Heart left ventricle (tissue), 16 donors: ENCODE results near the gene ARHGAP8. TPM values are rescaled to one million over a fixed set of nuclear protein-coding genes. Genes with fewer than 3 reads are reported as not detected.

Experiments used
- ATAC-seq, 4 donors: fragments of 200-7000 bp; cut with Tn5 transposase; one replicate each; pipeline ENCODE4 v1.9.1; 2020 to 2022; ENCODE audit warnings: moderate library complexity in 4 of 4, mild to moderate bottlenecking in 3 of 4, moderate number of reproducible peaks in 1 of 4
- DNase-seq, 5 donors: peaks; one replicate each; pipeline ENCODE4 v3.0.0-alpha.2; 2020
- H3K27ac ChIP-seq, 12 donors: fragments of 200-600 bp; sonication (generic) in 4 of 12; one replicate each; pipeline versions ENCODE4 v1.5.0 to v1.8.0; 2016 to 2022; ENCODE audit warnings: mild to moderate bottlenecking in 2 of 12
- H3K27me3 ChIP-seq, 9 donors: fragments of 200-600 bp; sonication (generic) in 2 of 9; one replicate each; pipeline versions ENCODE4 v1.5.1 to v1.8.0; 2016 to 2022; ENCODE audit warnings: mild to moderate bottlenecking in 3 of 9
- H3K36me3 ChIP-seq, 9 donors: fragments of 200-600 bp; sonication (generic) in 2 of 9; one replicate each; pipeline versions ENCODE4 v1.5.0 to v1.8.0; 2018 to 2022; ENCODE audit warnings: mild to moderate bottlenecking in 2 of 9
- H3K4me1 ChIP-seq, 12 donors: fragments of 200-600 bp; sonication (generic) in 4 of 12; one replicate each; pipeline versions ENCODE4 v1.5.0 to v1.8.0; 2016 to 2022; ENCODE audit warnings: mild to moderate bottlenecking in 3 of 12
- H3K4me3 ChIP-seq, 12 donors: fragments of 200-600 bp; sonication (generic) in 4 of 12; one replicate each; pipeline versions ENCODE4 v1.5.0 to v1.8.0; 2017 to 2022; ENCODE audit warnings: mild to moderate bottlenecking in 9 of 12, moderate library complexity in 4 of 12
- H3K9me3 ChIP-seq, 12 donors: fragments of 200-600 bp; sonication (generic) in 4 of 12; one replicate each; pipeline versions ENCODE4 v1.5.0 to v1.8.0; 2016 to 2022; ENCODE audit warnings: mild to moderate bottlenecking in 1 of 12
- POLR2A ChIP-seq, 2 donors: fragments of 450-650 bp; IDR thresholded peaks; one replicate each; pipeline ENCODE4 v1.6.1; 2017; ENCODE audit warnings: antibody characterized with exemption in 2 of 2, mild to moderate bottlenecking in 2 of 2, moderate library complexity in 2 of 2
- WGBS, 4 donors: extraction: QIAGEN DNeasy Blood & Tissue Kit in 2 of 4; methylation state at CpG; one replicate each; pipeline versions ENCODE4 v1.1.5 to v1.1.7; 2013 to 2018; 5-methylcytosine and 5-hydroxymethylcytosine counted together
- intact Hi-C, 10 donors: fragments of 100-400 bp; cut with DNase I; formaldehyde crosslinking; loops; one replicate each; pipeline versions ENCODE4 v1.11.1 to v1.14.2; 2022
- polyA plus RNA-seq, 2 donors: library from polyadenylated mRNA; stranded (reverse); fragments of 200-250 nt; gene quantifications; one replicate each; pipeline ENCODE4 v1.2.3, GENCODE V29; 2013
- total RNA-seq, 9 donors: library from RNA; depleted of rRNA in 2 of 9; stranded (reverse); fragments of >200 nt in 2 of 9; fragmentation: NEBNext Ultra II Directional in 3 of 9; extraction: Animal tissue kit (Norgen Biotek cat#: 25700) in 3 of 9; gene quantifications; one replicate each; pipeline versions ENCODE4 v1.1.0 to v1.2.4, GENCODE V29; 2016 to 2023
- TF ChIP-seq, protein P1 (sequence below), 12 donors: fragments of 200-600 bp; sonication (generic) in 4 of 12; IDR thresholded peaks; one replicate each; pipeline versions ENCODE4 v1.5.0 to v1.8.0; 2018 to 2022; ENCODE audit warnings: antibody characterized with exemption in 12 of 12, mild to moderate bottlenecking in 5 of 12
- donor health status: ischemic (EF 13 %, LVEDD 7.1; RV severe dilation, severe dysfunction).
- donor health status: healthy with polysubstance abuse.
- donor health status: DM: no; HTN: yes; CAD: no.
- donor health status: DM: no; HTN: no; CAD: no.
- donor health status: ischemic (EF 25% LVEDD 6.9; RV normal size, moderate dysfunction).
- donor health status: ischemic (EF 25% LVEDD 5.7; RV mildly dilated, moderate dysfunction).
- donor health status: healthy.
- donor health status: DM: yes; HTN: yes; CAD: no.
- donor health status: ischemic (EF 35%, LVEDD 5.7; RV mildly dilated, moderate dysfunction).
- donor health status: nonischemic (EF 11% LVEDD 7.7; RV severe dilation, severe dysfunction).
- donor health status: DM: yes; HTN: yes; CAD: no.
- donor health status: PGD.
- donor health status: ischemic (EF 29% LVEDD 5.4; RV normal size, mild dysfunction).
- donor health status: nonischemic (EF 23%, LVEDD 6.1; RV moderate dilation, normal function).

Gene ARHGAP8
- total and polyA plus RNA-seq, 11 donors = 0.08 to 1.3 (median 0.23) TPM; not detected in 7

DNA sequence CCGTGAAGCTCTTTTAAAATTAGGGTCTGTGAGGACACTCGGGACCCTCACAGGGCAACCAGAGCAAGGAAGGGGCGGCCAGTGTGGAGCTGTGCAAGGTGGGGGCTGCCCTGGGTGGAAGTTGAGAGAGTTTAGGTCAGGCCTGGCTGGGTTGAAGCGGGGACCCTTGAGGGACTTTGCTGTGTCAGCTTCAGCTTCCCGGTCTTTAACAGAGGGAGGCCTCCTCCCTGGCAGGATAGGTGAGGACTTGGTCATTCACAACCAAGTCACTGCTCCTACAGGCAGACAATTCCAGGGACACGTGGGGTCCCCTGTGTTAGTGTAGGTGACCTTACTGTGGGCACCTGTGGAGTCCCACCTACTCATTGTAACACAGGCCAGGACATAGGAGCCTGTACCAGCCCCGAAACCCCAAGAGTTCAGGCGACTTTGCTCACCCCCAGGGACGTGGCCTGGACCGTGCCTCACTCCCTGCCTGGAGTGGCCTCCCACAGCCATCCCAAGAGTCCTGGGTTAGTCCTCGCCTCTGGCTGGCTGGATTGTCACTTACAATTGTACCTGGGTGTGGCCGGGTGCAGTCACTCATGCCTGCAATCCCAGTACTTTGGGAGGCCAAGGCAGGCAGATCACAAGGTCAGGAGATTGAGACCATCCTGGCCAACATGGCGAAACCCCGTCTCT is 18.8 kb upstream of the ARHGAP8 start:
- H3K4me3 ChIP-seq = no peak overlapping the region
- peak in 1 of 5 donors; percentile 25 for DNase-seq
- no peaks in the 10 kb centered on the region for H3K36me3 ChIP-seq
- peaks cover 0 to 29% (median 17%) of the 10 kb centered on the region in 9 donors for H3K27me3 ChIP-seq
- no peak overlapping the region for H3K27ac ChIP-seq
- TF ChIP-seq, protein P1, sequence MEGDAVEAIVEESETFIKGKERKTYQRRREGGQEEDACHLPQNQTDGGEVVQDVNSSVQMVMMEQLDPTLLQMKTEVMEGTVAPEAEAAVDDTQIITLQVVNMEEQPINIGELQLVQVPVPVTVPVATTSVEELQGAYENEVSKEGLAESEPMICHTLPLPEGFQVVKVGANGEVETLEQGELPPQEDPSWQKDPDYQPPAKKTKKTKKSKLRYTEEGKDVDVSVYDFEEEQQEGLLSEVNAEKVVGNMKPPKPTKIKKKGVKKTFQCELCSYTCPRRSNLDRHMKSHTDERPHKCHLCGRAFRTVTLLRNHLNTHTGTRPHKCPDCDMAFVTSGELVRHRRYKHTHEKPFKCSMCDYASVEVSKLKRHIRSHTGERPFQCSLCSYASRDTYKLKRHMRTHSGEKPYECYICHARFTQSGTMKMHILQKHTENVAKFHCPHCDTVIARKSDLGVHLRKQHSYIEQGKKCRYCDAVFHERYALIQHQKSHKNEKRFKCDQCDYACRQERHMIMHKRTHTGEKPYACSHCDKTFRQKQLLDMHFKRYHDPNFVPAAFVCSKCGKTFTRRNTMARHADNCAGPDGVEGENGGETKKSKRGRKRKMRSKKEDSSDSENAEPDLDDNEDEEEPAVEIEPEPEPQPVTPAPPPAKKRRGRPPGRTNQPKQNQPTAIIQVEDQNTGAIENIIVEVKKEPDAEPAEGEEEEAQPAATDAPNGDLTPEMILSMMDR (IDR thresholded peaks at IDR 0.05) = no peak
- no peak for TF ChIP-seq POLR2A (IDR thresholded peaks at IDR 0.05)
- H3K9me3 ChIP-seq = no peaks in the 10 kb centered on the region
- intact Hi-C loops = loop anchor here in 1 of 10 donors (2.0 kb wide), 1 partner anchor 37 kb away; no protein-coding TSS in a partner anchor
- no peak for ATAC-seq
- 84 to 92% (median 88%) methylated on average over 9 to 14 of the region's 14 CpGs for WGBS, 4 donors
- H3K4me1 ChIP-seq = peaks cover 0 to 26% (median 16%) of the 10 kb centered on the region in 12 donors

DNA sequence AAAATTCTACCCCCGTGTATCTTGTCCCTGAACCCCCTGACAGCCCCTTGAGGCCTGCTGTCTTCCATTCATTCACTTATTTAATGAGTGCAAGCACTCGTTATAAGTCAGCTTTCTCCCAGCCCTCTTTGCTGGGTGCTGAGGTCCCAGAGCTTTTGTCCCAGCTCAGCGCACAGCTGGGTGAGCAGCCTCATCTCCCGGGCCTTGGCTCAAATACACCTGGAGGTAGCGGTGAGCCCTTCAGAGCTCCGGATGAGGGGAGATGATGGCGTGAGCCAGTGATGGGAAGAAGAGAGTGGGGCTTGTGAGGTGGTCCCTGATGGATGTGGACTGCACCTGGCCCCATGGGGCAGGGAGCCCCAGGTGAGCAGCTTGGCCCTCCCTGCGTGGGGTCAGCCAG is 18.1 kb upstream of the ARHGAP8 start:
- ATAC-seq = no peak
- TF ChIP-seq POLR2A (IDR thresholded peaks at IDR 0.05) = no peak
- TF ChIP-seq, protein P1 (IDR thresholded peaks at IDR 0.05) = no peak
- WGBS, 4 donors = 77 to 87% (median 83%) methylated on average over 8 of the region's 8 CpGs
- DNase-seq = peak in 2 of 5 donors; percentile 11 to 24
- intact Hi-C loops = loop anchor here in 1 of 10 donors (2.0 kb wide), 1 partner anchor 37 kb away; no protein-coding TSS in a partner anchor
- Histone ChIP-seq H3K4me3 (no peak overlapping the region), H3K27ac (no peak overlapping the region), H3K4me1 (peaks cover 0 to 20% (median 10%) of the 10 kb centered on the region in 12 donors), H3K27me3 (peaks cover 0 to 32% (median 17%) of the 10 kb centered on the region in 9 donors), H3K9me3 (no peaks in the 10 kb centered on the region), H3K36me3 (no peaks in the 10 kb centered on the region)

DNA sequence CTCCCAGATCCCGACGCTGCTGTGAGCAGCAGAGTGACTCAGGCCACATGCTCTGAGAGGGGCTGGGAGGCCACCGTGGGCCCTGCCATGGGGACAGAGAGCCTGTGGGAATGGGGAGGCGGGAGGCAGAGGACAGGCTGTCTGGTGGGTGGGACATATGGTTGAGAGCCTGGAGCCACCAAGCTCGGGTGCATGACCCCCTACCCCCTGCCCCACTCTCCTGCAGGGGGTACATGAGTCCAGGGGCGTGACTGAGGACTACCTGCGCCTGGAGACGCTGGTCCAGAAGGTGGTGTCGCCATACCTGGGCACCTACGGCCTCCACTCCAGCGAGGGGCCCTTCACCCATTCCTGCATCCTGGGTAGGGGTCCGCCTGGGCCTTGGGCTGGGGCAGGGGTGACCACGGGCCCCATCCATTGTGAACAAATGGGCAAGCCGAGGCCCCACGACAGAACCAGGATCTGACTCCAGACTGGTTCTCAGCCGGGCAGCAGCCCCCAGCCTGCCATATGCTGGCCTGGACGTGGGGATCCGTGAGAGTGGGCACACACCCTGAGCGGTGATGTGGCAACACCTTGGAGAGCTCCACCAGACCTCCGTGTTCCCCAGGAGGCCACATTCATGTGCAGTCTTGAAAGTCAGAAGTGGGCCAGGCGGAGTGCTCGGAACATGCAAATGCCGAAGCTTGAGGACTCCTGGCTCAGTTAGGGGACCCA is 17.4 kb upstream of the ARHGAP8 start:
- peaks cover 0 to 32% (median 17%) of the 10 kb centered on the region in 9 donors for H3K27me3 ChIP-seq
- TF ChIP-seq, protein P1 (IDR thresholded peaks at IDR 0.05) = no peak
- no peak for TF ChIP-seq POLR2A (IDR thresholded peaks at IDR 0.05)
- H3K9me3 ChIP-seq = no peaks in the 10 kb centered on the region
- no peak overlapping the region for H3K4me3 ChIP-seq
- ATAC-seq = no peak
- 80 to 84% (median 83%) methylated on average over 13 to 23 of the region's 23 CpGs for WGBS, 4 donors
- intact Hi-C loops = loop anchor here in 4 of 10 donors (1.0 to 2.0 kb wide), 2 partner anchors 38 kb away; no protein-coding TSS in a partner anchor
- no peak overlapping the region for H3K27ac ChIP-seq
- peaks cover 0 to 14% (median 3%) of the 10 kb centered on the region in 12 donors for H3K4me1 ChIP-seq
- peak in 3 of 5 donors; percentile 15 to 49 (median 20) for DNase-seq
- no peaks in the 10 kb centered on the region for H3K36me3 ChIP-seq
